KOPT-K1 (cell line): ENCODE results near the gene PPFIBP1.
"Not testable (repeated sequence)": the region's sequence is repeated elsewhere in the genome, so short reads cannot be mapped to it uniquely, and the experiment has no call there.

Experiments used
- H3K27ac ChIP-seq: fragments of 200-600 bp; sonication (generic); 2 replicates; pipeline ENCODE4 v1.5.1; 2016; ENCODE audit warnings: antibody characterized with exemption, mild to moderate bottlenecking, low read depth, low read length; ENCODE audit not compliant: poor library complexity, severe bottlenecking
- H3K36me3 ChIP-seq: fragments of 200-600 bp; sonication (generic); 2 replicates; pipeline ENCODE4 v1.5.1; 2017; ENCODE audit warnings: antibody characterized with exemption, mild to moderate bottlenecking, low read length, moderate library complexity; ENCODE audit not compliant: insufficient read depth
- H3K9me3 ChIP-seq: fragments of 200-600 bp; sonication (generic); 2 replicates; pipeline ENCODE4 v1.5.1; 2017; ENCODE audit warnings: antibody characterized with exemption, low read length, mild to moderate bottlenecking; ENCODE audit not compliant: insufficient read depth, poor library complexity, severe bottlenecking

PPFIBP1 gene

GRCh38 chr12:27624586-27624985 lies 100.6 kb downstream of the PPFIBP1 start:
- no peak overlapping the region for H3K27ac ChIP-seq
- H3K9me3 ChIP-seq: no peaks in the 10 kb centered on the region
- no peaks in the 10 kb centered on the region for H3K36me3 ChIP-seq

GRCh38 chr12:27627123-27627852 lies 103.3 kb downstream of the PPFIBP1 start:
- H3K9me3 ChIP-seq: no peaks in the 10 kb centered on the region
- no peaks in the 10 kb centered on the region for H3K36me3 ChIP-seq
- no peak overlapping the region for H3K27ac ChIP-seq

- H3K9me3 ChIP-seq, H3K36me3 ChIP-seq, H3K27ac ChIP-seq: not testable (repeated sequence)
Observed at GRCh38 chr12:27627853-27628469, 104.0 kb downstream of the PPFIBP1 start.

- H3K27ac ChIP-seq, H3K9me3 ChIP-seq, H3K36me3 ChIP-seq: not testable (repeated sequence)
Observed at GRCh38 chr12:27630219-27630618, 106.2 kb downstream of the PPFIBP1 start.

GRCh38 chr12:27631365-27631764 lies 107.4 kb downstream of the PPFIBP1 start:
- Histone ChIP-seq H3K27ac (no peak overlapping the region), H3K36me3 (no peaks in the 10 kb centered on the region), H3K9me3 (no peaks in the 10 kb centered on the region)

- H3K36me3 ChIP-seq: no peaks in the 10 kb centered on the region
- no peaks in the 10 kb centered on the region for H3K9me3 ChIP-seq
- H3K27ac ChIP-seq: no peak overlapping the region
Observed at GRCh38 chr12:27631813-27632491, 107.9 kb downstream of the PPFIBP1 start.

GRCh38 chr12:27635349-27635972 lies 111.5 kb downstream of the PPFIBP1 start:
- Histone ChIP-seq H3K36me3 (no peaks in the 10 kb centered on the region), H3K27ac (no peak overlapping the region)

GRCh38 chr12:27636569-27636968 lies 112.6 kb downstream of the PPFIBP1 start:
- H3K36me3 ChIP-seq: not testable (repeated sequence)

More at GRCh38 chr12:27635349-27635972, 111.5 kb downstream of the PPFIBP1 start:
- H3K9me3 ChIP-seq: no peaks in the 10 kb centered on the region

GRCh38 chr12:27637524-27637923 lies 113.5 kb downstream of the PPFIBP1 start:
- Histone ChIP-seq H3K9me3 (no peaks in the 10 kb centered on the region), H3K27ac (no peak overlapping the region), H3K36me3 (no peaks in the 10 kb centered on the region)

More at GRCh38 chr12:27636569-27636968, 112.6 kb downstream of the PPFIBP1 start:
- H3K9me3 ChIP-seq, H3K27ac ChIP-seq: not testable (repeated sequence)

- Histone ChIP-seq H3K9me3 (no peaks in the 10 kb centered on the region), H3K36me3 (no peaks in the 10 kb centered on the region), H3K27ac (no peak overlapping the region)
Observed at GRCh38 chr12:27639265-27639664, 115.3 kb downstream of the PPFIBP1 start.

GRCh38 chr12:27640566-27641200 lies 116.7 kb downstream of the PPFIBP1 start:
- not testable (repeated sequence) for H3K36me3 ChIP-seq

GRCh38 chr12:27642361-27642760 lies 118.4 kb downstream of the PPFIBP1 start:
- not testable (repeated sequence) for H3K27ac ChIP-seq, H3K9me3 ChIP-seq, H3K36me3 ChIP-seq

More at GRCh38 chr12:27640566-27641200, 116.7 kb downstream of the PPFIBP1 start:
- not testable (repeated sequence) for H3K27ac ChIP-seq, H3K9me3 ChIP-seq

GRCh38 chr12:27642892-27643291 lies 118.9 kb downstream of the PPFIBP1 start:
- not testable (repeated sequence) for H3K27ac ChIP-seq, H3K9me3 ChIP-seq, H3K36me3 ChIP-seq

- no peaks in the 10 kb centered on the region for H3K9me3 ChIP-seq
- no peak overlapping the region for H3K27ac ChIP-seq
- no peaks in the 10 kb centered on the region for H3K36me3 ChIP-seq
Observed at GRCh38 chr12:27644158-27644845, 120.3 kb downstream of the PPFIBP1 start.
